Naive thymus-derived CD4-positive, alpha-beta T cell (primary cell): ENCODE data around the gene ARHGAP10. TPM values are rescaled to one million over a fixed set of nuclear protein-coding genes. Genes with fewer than 3 reads are reported as not detected.

Experiments used
- ATAC-seq: fragments of 150-1000 bp; cut with Tn5 transposase; 2 replicates; pipeline ENCODE4 v1.10.0; 2021; ENCODE audit warnings: mild to moderate bottlenecking, moderate library complexity
- CTCF ChIA-PET: fragments of 350-600 bp; sonication (Branson Sonifier 250); formaldehyde crosslinking; loops from one replicate; lab custom pipeline; 2021; ENCODE audit warnings: antibody characterized with exemption; lab: Charles Lee
- POLR2A ChIA-PET: fragments of 350-600 bp; sonication (Branson Sonifier 250); formaldehyde crosslinking; loops from one replicate; lab custom pipeline; 2021; ENCODE audit warnings: antibody characterized with exemption, inconsistent platforms; lab: Charles Lee
- DNase-seq, 9 donors: peaks; one replicate each; pipeline versions ENCODE4 v3.0.0 to v3.0.0-alpha.2; 2020 to 2022; ENCODE audit warnings: mixed read lengths in 1 of 9
- H3K27ac ChIP-seq: one replicate; pipeline ENCODE4 v1.7.0; 2013; ENCODE audit warnings: mild to moderate bottlenecking, low read depth, low read length, moderate library complexity
- H3K27me3 ChIP-seq, 2 donors: one replicate each; pipeline ENCODE4 v1.7.0; 2013; ENCODE audit warnings: low read length in 2 of 2, mild to moderate bottlenecking in 2 of 2, moderate library complexity in 2 of 2; ENCODE audit not compliant: control insufficient read depth in 2 of 2, insufficient read depth in 2 of 2
- H3K36me3 ChIP-seq, 3 experiments: 1 replicate in 2 of 3; 2 replicates in 1 of 3; pipeline ENCODE4 v1.7.0; 2013; ENCODE audit warnings: low read length in 3 of 3, mild to moderate bottlenecking in 3 of 3, moderate library complexity in 1 of 3; ENCODE audit not compliant: insufficient read depth in 3 of 3, control insufficient read depth in 2 of 3
- H3K4me1 ChIP-seq, 2 donors: one replicate each; pipeline ENCODE4 v1.7.0; 2013; ENCODE audit warnings: low read length in 2 of 2, mild to moderate bottlenecking in 2 of 2, moderate library complexity in 1 of 2; ENCODE audit not compliant: control insufficient read depth in 2 of 2, insufficient read depth in 2 of 2
- H3K4me3 ChIP-seq: 2 replicates; pipeline ENCODE4 v1.7.0; 2013; ENCODE audit warnings: mild to moderate bottlenecking, low read length
- H3K9me3 ChIP-seq, 3 experiments: 1 replicate in 2 of 3; 2 replicates in 1 of 3; pipeline ENCODE4 v1.7.0; 2013; ENCODE audit warnings: low read length in 3 of 3; ENCODE audit not compliant: control insufficient read depth in 2 of 3
- H3K27ac Mint-ChIP-seq, 9 donors: one replicate each; pipeline ENCODE4 v1.8.0; 2020 to 2022; ENCODE audit warnings: mixed read lengths in 9 of 9, mild to moderate bottlenecking in 8 of 9, moderate library complexity in 5 of 9, inconsistent platforms in 2 of 9
- H3K27me3 Mint-ChIP-seq, 5 donors: one replicate each; pipeline ENCODE4 v1.8.0; 2021 to 2022; ENCODE audit warnings: mixed read lengths in 5 of 5, mild to moderate bottlenecking in 1 of 5
- H3K36me3 Mint-ChIP-seq, 5 donors: one replicate each; pipeline ENCODE4 v1.8.0; 2020 to 2022; ENCODE audit warnings: mixed read lengths in 5 of 5, mild to moderate bottlenecking in 3 of 5, inconsistent platforms in 1 of 5
- H3K4me1 Mint-ChIP-seq, 7 donors: one replicate each; pipeline ENCODE4 v1.8.0; 2020 to 2022; ENCODE audit warnings: mixed read lengths in 7 of 7, mild to moderate bottlenecking in 3 of 7, inconsistent platforms in 1 of 7
- H3K4me3 Mint-ChIP-seq, 10 donors: one replicate each; pipeline ENCODE4 v1.8.0; 2020 to 2022; ENCODE audit warnings: mild to moderate bottlenecking in 10 of 10, mixed read lengths in 10 of 10, moderate library complexity in 6 of 10, inconsistent platforms in 2 of 10
- H3K9me3 Mint-ChIP-seq, 11 donors: one replicate each; pipeline ENCODE4 v1.8.0; 2020 to 2022; ENCODE audit warnings: mixed read lengths in 11 of 11, mild to moderate bottlenecking in 4 of 11, inconsistent platforms in 1 of 11, moderate library complexity in 1 of 11
- intact Hi-C, 2 donors: fragments of 100-400 bp; cut with micrococcal nuclease; formaldehyde crosslinking; loops; one replicate each; pipeline ENCODE4 v1.15.1; 2023
- polyA plus RNA-seq, 2 donors: library from polyadenylated mRNA; unstranded; fragments of 300-500 nt; fragmentation: Illumina TruSeq; gene quantifications; one replicate each; pipeline ENCODE4 v1.2.3, GENCODE V29; 2021
- total RNA-seq, 6 experiments: library from RNA in 5 of 6; stranded (reverse) in 5 of 6; gene quantifications; 1 replicate in 5 of 6; 2 replicates in 1 of 6; pipeline ENCODE4 v1.2.3 and lab custom pipeline; 2021 to 2026

ARHGAP10 gene
- total and polyA plus RNA-seq, 7 experiments from 2014 or later: 1.9 to 8.5 (median 3.0) TPM

DNA sequence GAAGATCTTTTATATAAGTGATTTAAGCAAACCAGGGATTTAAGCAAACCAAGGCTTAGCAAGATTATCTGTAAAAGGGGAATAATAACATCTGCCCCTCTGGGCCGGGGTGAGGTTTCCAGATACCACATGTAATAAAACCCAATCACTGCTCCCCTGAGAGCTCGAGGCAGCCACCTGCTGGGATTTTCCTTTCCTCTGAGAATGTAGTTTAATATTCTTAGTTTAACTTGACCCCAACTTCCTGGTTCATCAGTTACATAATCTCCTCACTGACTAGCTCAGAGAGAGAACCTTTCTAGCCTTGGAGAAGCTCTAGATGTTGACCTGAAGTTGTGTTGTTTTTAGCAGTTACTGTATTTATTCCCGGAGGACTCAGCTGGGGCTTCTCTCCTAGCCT lies 322.4 kb downstream of the ARHGAP10 start:
- Mint-ChIP-seq H3K36me3 (peaks cover 7 to 27% (median 14%) of the 10 kb centered on the region in 5 donors), H3K4me3 (peak overlapping the region; percentile 5 to 71 (median 50)), H3K9me3 (peaks cover 0 to 58% (median 20%) of the 10 kb centered on the region in 11 donors), H3K4me1 (peaks cover 56 to 89% (median 84%) of the 10 kb centered on the region in 7 donors), H3K27ac (peak overlapping the region; percentile 62 to 99 (median 93)), H3K27me3 (no peaks in the 10 kb centered on the region)
- Histone ChIP-seq H3K27me3 (no peaks in the 10 kb centered on the region), H3K9me3 (peaks cover 0 to 25% (median 0%) of the 10 kb centered on the region in 3 experiments), H3K27ac (peak overlapping the region; percentile 56), H3K4me3 (no peak overlapping the region), H3K4me1 (peaks cover 57 to 64% of the 10 kb centered on the region in 2 donors), H3K36me3 (no peaks in the 10 kb centered on the region)
- intact Hi-C loops: loop anchor here (5.0 to 10.0 kb wide), 6 partner anchors 58 to 1877 kb away; partner anchors contain the start of genes ARHGAP10 (in 1 of the 2), LSM6 (in 1 of the 2) and PRMT9 (in 1 of the 2)
- POLR2A ChIA-PET: interaction anchor here (0.9 to 7.4 kb wide), 2 partner anchors 389 to 393 kb away, joined by 4 to 99 read pairs; partner anchors contain the start of gene NR3C2
- DNase-seq: peak in 4 of 9 donors; percentile 19 to 32 (median 28)
- no peak for ATAC-seq
- CTCF ChIA-PET: interaction anchor here (1.6 kb wide), 1 partner anchor 9 kb away, joined by 3 read pairs; no protein-coding TSS in a partner anchor

DNA sequence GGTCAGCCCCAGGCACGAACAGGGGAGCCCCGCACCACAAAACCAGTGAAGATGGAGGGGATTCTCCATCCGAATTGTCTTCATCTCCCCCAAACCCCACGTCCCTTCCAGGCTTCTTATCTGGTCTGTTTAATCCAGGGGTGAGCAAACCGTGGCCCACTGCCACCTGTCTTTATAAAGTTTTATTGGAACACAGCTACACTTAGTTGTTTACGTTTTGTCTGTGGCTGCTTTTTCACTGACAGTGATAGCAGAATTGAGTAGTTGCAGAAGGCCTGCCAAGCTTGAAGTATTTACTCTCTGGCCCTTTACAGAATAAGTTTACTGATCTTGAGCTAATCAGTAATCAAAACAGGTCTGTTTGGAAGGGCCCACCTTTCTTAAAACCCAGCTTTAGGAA lies 324.0 kb downstream of the ARHGAP10 start:
- CTCF ChIA-PET: interaction anchor here (0.6 kb wide), 1 partner anchor 116 kb away, joined by 3 read pairs; no protein-coding TSS in a partner anchor
- intact Hi-C loops: loop anchor here (2.0 to 10.0 kb wide), 4 partner anchors 161 to 439 kb away; partner anchors contain the start of genes ARHGAP10 (in 1 of the 2), NR3C2 (in 1 of the 2) and TMEM184C (in 1 of the 2)
- Histone ChIP-seq H3K4me3 (no peak overlapping the region), H3K36me3 (no peaks in the 10 kb centered on the region), H3K27ac (no peak overlapping the region), H3K27me3 (no peaks in the 10 kb centered on the region), H3K9me3 (peaks cover 0 to 30% (median 6%) of the 10 kb centered on the region in 3 experiments), H3K4me1 (peaks cover 64 to 69% of the 10 kb centered on the region in 2 donors)
- no peak for DNase-seq
- Mint-ChIP-seq H3K4me3 (peak overlapping the region in 8 of 10 donors; percentile 12 to 64 (median 31)), H3K27ac (peak overlapping the region; percentile 20 to 99 (median 88)), H3K9me3 (peaks cover under 1 to 72% (median 28%) of the 10 kb centered on the region in 11 donors), H3K27me3 (no peaks in the 10 kb centered on the region), H3K4me1 (peaks cover 58 to 98% (median 94%) of the 10 kb centered on the region in 7 donors), H3K36me3 (peaks cover 13 to 32% (median 23%) of the 10 kb centered on the region in 5 donors)
- ATAC-seq: no peak
- POLR2A ChIA-PET: interaction anchor here (1.1 to 7.4 kb wide), 3 partner anchors 54 to 391 kb away, joined by 3 to 99 read pairs (median 5); partner anchors contain the start of gene NR3C2

DNA sequence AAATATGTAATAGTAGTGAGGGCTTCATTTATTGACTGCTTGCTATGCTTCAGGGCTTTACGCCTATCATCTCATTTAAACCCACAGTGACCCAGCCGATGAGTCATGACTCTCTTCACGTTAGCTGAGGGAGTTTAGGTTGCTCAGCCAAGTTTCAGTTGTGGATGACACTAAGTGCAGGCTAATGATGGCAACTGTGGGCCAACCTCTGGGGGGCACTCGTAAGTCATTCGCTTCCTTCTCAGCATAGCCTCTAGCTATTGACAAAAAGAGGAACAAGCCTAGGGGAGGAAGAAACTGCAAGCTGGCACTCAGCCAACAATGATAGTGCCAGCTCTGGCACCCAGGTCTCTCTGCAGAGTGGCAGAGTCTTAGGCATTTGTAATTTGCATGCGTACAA lies 325.0 kb downstream of the ARHGAP10 start:
- peak in 6 of 9 donors; percentile 22 to 40 (median 28) for DNase-seq
- peak overlapping the region; percentile 48 to 99 (median 84) for H3K27ac Mint-ChIP-seq
- intact Hi-C loops: loop anchor here (2.0 to 10.0 kb wide), 4 partner anchors 160 to 440 kb away; partner anchors contain the start of genes ARHGAP10 (in 1 of the 2), NR3C2 (in 1 of the 2) and TMEM184C (in 1 of the 2)
- Histone ChIP-seq H3K27me3 (no peaks in the 10 kb centered on the region), H3K27ac (no peak overlapping the region), H3K4me3 (no peak overlapping the region), H3K4me1 (peaks cover 58 to 64% of the 10 kb centered on the region in 2 donors), H3K36me3 (no peaks in the 10 kb centered on the region), H3K9me3 (peaks cover 0 to 30% (median 6%) of the 10 kb centered on the region in 3 experiments)
- ATAC-seq: peak; percentile 80
- H3K36me3 Mint-ChIP-seq: peaks cover 13 to 34% (median 26%) of the 10 kb centered on the region in 5 donors
- no peaks in the 10 kb centered on the region for H3K27me3 Mint-ChIP-seq
- H3K4me1 Mint-ChIP-seq: peaks cover 59 to 98% (median 94%) of the 10 kb centered on the region in 7 donors
- CTCF ChIA-PET: interaction anchor here (0.6 kb wide), 1 partner anchor 477 kb away, joined by 6 read pairs; no protein-coding TSS in a partner anchor
- POLR2A ChIA-PET: interaction anchor here (1.1 to 7.4 kb wide), 3 partner anchors 53 to 390 kb away, joined by 3 to 99 read pairs (median 5); partner anchors contain the start of gene NR3C2
- peaks cover 0 to 80% (median 29%) of the 10 kb centered on the region in 11 donors for H3K9me3 Mint-ChIP-seq
- H3K4me3 Mint-ChIP-seq: peak overlapping the region in 9 of 10 donors; percentile 10 to 64 (median 29)

DNA sequence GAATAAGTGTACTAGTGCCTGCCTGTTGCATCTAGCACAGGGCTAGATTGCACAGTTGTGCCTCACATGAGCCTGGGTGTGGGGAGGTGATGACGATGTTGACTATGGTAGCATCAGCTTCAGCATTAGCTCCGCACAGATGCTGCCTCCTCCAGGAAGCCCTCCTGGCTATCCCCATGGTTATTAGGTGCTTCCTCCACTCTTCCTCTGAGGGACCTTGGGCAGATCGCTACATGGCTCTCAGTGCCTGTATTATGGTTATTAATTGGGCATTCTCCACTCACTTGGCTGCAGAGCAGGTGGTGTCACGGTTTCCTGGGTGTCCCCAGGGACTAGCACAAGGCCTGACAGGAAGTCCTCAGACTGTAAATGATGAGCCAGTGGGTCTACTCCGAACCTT lies 325.6 kb downstream of the ARHGAP10 start:
- DNase-seq (no peak), ATAC-seq (no peak)
- peaks cover 0 to 80% (median 29%) of the 10 kb centered on the region in 11 donors for H3K9me3 Mint-ChIP-seq
- Histone ChIP-seq H3K36me3 (no peaks in the 10 kb centered on the region), H3K4me3 (no peak overlapping the region), H3K4me1 (peaks cover 56 to 63% of the 10 kb centered on the region in 2 donors), H3K9me3 (peaks cover 0 to 30% (median 6%) of the 10 kb centered on the region in 3 experiments), H3K27ac (no peak overlapping the region), H3K27me3 (no peaks in the 10 kb centered on the region)
- ChIA-PET CTCF (no interaction called here), POLR2A (interaction anchor here (7.4 kb wide), 1 partner anchor 386 kb away, joined by 99 read pairs; the partner anchor contains the start of gene NR3C2)
- H3K4me3 Mint-ChIP-seq: peak overlapping the region in 5 of 10 donors; percentile 4 to 85 (median 49)
- peaks cover 53 to 98% (median 94%) of the 10 kb centered on the region in 7 donors for H3K4me1 Mint-ChIP-seq
- intact Hi-C loops: loop anchor here (2.0 to 10.0 kb wide), 4 partner anchors 160 to 440 kb away; partner anchors contain the start of genes ARHGAP10 (in 1 of the 2), NR3C2 (in 1 of the 2) and TMEM184C (in 1 of the 2)
- H3K27ac Mint-ChIP-seq: peak overlapping the region in 6 of 9 donors; percentile 79 to 99 (median 86)
- H3K36me3 Mint-ChIP-seq: peaks cover 13 to 35% (median 26%) of the 10 kb centered on the region in 5 donors
- H3K27me3 Mint-ChIP-seq: no peaks in the 10 kb centered on the region

DNA sequence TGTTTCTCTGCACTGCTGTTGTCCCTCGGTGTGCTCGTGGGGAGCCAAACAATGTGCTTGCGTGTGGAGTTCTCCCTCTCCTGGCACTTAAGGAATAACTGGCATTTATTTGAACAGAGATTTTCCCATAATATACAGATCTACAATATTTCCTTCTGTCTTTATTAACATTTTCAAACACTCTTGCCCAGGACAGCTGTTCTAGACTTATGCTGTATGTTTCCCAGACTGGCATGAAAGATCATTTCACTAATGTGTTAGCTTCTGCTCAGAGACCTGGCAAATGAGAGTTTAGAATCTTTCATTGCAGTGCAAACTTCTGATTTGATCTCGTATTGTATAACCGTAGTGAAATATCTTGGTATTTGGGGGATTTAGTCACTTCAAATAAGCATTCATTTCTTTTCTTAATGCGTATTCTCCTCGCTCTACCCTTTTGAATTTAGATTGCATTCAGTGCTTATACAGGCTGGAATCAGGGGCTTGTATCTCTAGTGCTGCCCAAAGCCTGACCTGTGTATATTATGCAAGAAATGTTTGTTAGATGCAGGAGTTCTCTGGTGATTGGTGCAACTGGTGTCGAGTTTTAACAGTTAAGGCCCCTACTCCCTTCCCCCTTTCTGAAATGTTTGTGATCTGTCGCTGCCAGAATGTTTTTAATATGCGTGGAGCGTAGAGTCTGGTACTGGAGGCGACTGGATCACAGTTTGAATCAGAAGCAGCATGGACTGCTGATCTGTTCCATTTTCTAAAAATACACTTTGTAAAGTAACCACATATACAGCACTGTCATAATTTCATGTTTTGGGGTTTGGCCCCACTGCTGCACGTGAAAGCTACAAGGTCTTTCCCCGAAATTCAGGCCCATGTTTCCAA lies 326.3 kb downstream of the ARHGAP10 start:
- peaks cover 13 to 35% (median 29%) of the 10 kb centered on the region in 5 donors for H3K36me3 Mint-ChIP-seq
- no peak overlapping the region for H3K4me3 ChIP-seq
- no peak overlapping the region for H3K27ac ChIP-seq
- ChIA-PET POLR2A (interaction anchor here (0.6 to 7.4 kb wide), 4 partner anchors 19 to 387 kb away, joined by 3 to 99 read pairs (median 38); partner anchors contain the start of gene NR3C2), CTCF (no interaction called here)
- H3K36me3 ChIP-seq: no peaks in the 10 kb centered on the region
- DNase-seq (no peak), ATAC-seq (no peak)
- intact Hi-C loops: loop anchor here (2.0 to 10.0 kb wide), 4 partner anchors 159 to 441 kb away; partner anchors contain the start of genes ARHGAP10 (in 1 of the 2), NR3C2 (in 1 of the 2) and TMEM184C (in 1 of the 2)
- H3K4me1 Mint-ChIP-seq: peaks cover 48 to 95% (median 88%) of the 10 kb centered on the region in 7 donors
- peaks cover 0 to 75% (median 29%) of the 10 kb centered on the region in 11 donors for H3K9me3 Mint-ChIP-seq
- no peaks in the 10 kb centered on the region for H3K27me3 ChIP-seq
- H3K4me3 Mint-ChIP-seq: peak overlapping the region in 5 of 10 donors; percentile 21 to 85 (median 37)
- H3K27me3 Mint-ChIP-seq: no peaks in the 10 kb centered on the region
- peaks cover 0 to 30% (median 6%) of the 10 kb centered on the region in 3 experiments for H3K9me3 ChIP-seq
- H3K4me1 ChIP-seq: peaks cover 48 to 56% of the 10 kb centered on the region in 2 donors
- peak overlapping the region; percentile 3 to 99 (median 56) for H3K27ac Mint-ChIP-seq
